Measurements from ENCODE around the gene BCL6B. TPM values are rescaled to one million over a fixed set of nuclear protein-coding genes. Genes with fewer than 3 reads are reported as not detected.
"Not testable (repeated sequence)": the region's sequence is repeated elsewhere in the genome, so short reads cannot be mapped to it uniquely, and the experiment has no call there.

BCL6B gene
- total and polyA plus RNA-seq, 2 experiments from 2014 or later, result 3.3 to 4.5 TPM

- not testable (repeated sequence) for H3K9me2 ChIP-seq (ENCODE audit: insufficient read depth); H3K4me1 Mint-ChIP-seq; H3K27ac ChIP-seq (ENCODE audit: low read depth); H3K4me2 ChIP-seq; H3K9me3 Mint-ChIP-seq; DNase-seq (ENCODE audit: low spot score); H4K20me1 ChIP-seq (replicated peaks; ENCODE audit: insufficient read depth); H3K36me3 ChIP-seq (ENCODE audit: insufficient read depth); H2AFZ ChIP-seq; H3K27ac Mint-ChIP-seq; H3K4me3 ChIP-seq; H3K79me2 ChIP-seq (replicated peaks; ENCODE audit: insufficient read depth); H3F3A ChIP-seq (replicated peaks; ENCODE audit: low read depth); H3K4me3 Mint-ChIP-seq; H3K27me3 ChIP-seq (ENCODE audit: insufficient read depth); H3K36me3 Mint-ChIP-seq (ENCODE audit: low read depth); H3K4me1 ChIP-seq (ENCODE audit: insufficient read depth); ATAC-seq
- peaks cover 12% of the 10 kb centered on the region for H3K27me3 Mint-ChIP-seq (ENCODE audit: insufficient read depth, low read depth, poor library complexity)
Measured at GRCh38 chr17:6979440-6979839, 43.4 kb upstream of the BCL6B start.

GRCh38 chr17:6981426-6981825 is 41.4 kb upstream of the BCL6B start:
- no peaks in the 10 kb centered on the region for H3K4me1 Mint-ChIP-seq
- ATAC-seq (no peak), DNase-seq (ENCODE audit: low spot score) (no peak)
- Histone ChIP-seq H3K4me3 (no peak overlapping the region), H3K4me1 (ENCODE audit: insufficient read depth) (no peaks in the 10 kb centered on the region), H3K27me3 (ENCODE audit: insufficient read depth) (no peaks in the 10 kb centered on the region), H3K27ac (ENCODE audit: low read depth) (no peak overlapping the region), H3K79me2 (replicated peaks; ENCODE audit: insufficient read depth) (no peaks in the 10 kb centered on the region), H3K9me2 (ENCODE audit: insufficient read depth) (no peaks in the 10 kb centered on the region), H2AFZ (no peak overlapping the region), H4K20me1 (replicated peaks; ENCODE audit: insufficient read depth) (no peaks in the 10 kb centered on the region; the same call in 1 of the 2 replicates), H3K4me2 (no peak overlapping the region), H3K36me3 (ENCODE audit: insufficient read depth) (no peaks in the 10 kb centered on the region), H3F3A (replicated peaks; ENCODE audit: low read depth) (no peaks in the 10 kb centered on the region)
- H3K27ac Mint-ChIP-seq, result no peak overlapping the region
- peaks cover 12% of the 10 kb centered on the region for H3K27me3 Mint-ChIP-seq (ENCODE audit: insufficient read depth, low read depth, poor library complexity)
- no peaks in the 10 kb centered on the region for H3K9me3 Mint-ChIP-seq
- no peak overlapping the region for H3K4me3 Mint-ChIP-seq
- no peaks in the 10 kb centered on the region for H3K36me3 Mint-ChIP-seq (ENCODE audit: low read depth)
- TF ChIP-seq EZH2phosphoT487 (IDR thresholded peaks at IDR 0.05; ENCODE audit: unreplicated experiment) (no peak), ETS1 (IDR thresholded peaks at IDR 0.05) (no peak), NANOG (IDR thresholded peaks at IDR 0.05; ENCODE audit: borderline replicate concordance) (no peak), CTCF (conservative IDR thresholded peaks at IDR 0.05; ENCODE audit: low read depth in 2 of 2) (no peak), STAT1 (IDR thresholded peaks at IDR 0.05; ENCODE audit: unreplicated experiment) (no peak), ZNF331 (CRISPR knock-in tag; IDR thresholded peaks at IDR 0.05; ENCODE audit: low read depth) (no peak), CREB1 (CRISPR knock-in tag; IDR thresholded peaks at IDR 0.05; ENCODE audit: low read depth) (no peak), ZNF462 (CRISPR knock-in tag; IDR thresholded peaks at IDR 0.05) (no peak), REST (IDR thresholded peaks at IDR 0.05; ENCODE audit: unreplicated experiment) (no peak), ZNF114 (CRISPR knock-in tag; IDR thresholded peaks at IDR 0.05) (no peak)

Data from GM23338 (cell line).